Stomach (tissue), 4 donors: Measurements from ENCODE around the gene FUS.

Experiments used
- POLR2A ChIP-seq, 4 donors: fragments of 450-650 bp; IDR thresholded peaks; one replicate each; pipeline ENCODE4 v1.6.1; 2016; ENCODE audit warnings: antibody characterized with exemption in 4 of 4, control low read depth in 2 of 4, mild to moderate bottlenecking in 1 of 4, moderate library complexity in 1 of 4
- POLR2AphosphoS5 ChIP-seq, 3 donors: sonication (generic); formaldehyde crosslinking; IDR thresholded peaks; one replicate each; pipeline ENCODE4 v1.6.1; 2016; ENCODE audit warnings: antibody characterized with exemption in 3 of 3
- TF ChIP-seq, protein P1 (sequence below), 7 experiments: fragments of 450-650 bp in 4 of 7; fragments of 200-600 bp in 3 of 7; sonication (generic) in 3 of 7; IDR thresholded peaks; one replicate each; pipeline ENCODE4 v1.5.1; 2016 to 2019; ENCODE audit warnings: antibody characterized with exemption in 7 of 7, control low read depth in 2 of 7, mild to moderate bottlenecking in 1 of 7

DNA sequence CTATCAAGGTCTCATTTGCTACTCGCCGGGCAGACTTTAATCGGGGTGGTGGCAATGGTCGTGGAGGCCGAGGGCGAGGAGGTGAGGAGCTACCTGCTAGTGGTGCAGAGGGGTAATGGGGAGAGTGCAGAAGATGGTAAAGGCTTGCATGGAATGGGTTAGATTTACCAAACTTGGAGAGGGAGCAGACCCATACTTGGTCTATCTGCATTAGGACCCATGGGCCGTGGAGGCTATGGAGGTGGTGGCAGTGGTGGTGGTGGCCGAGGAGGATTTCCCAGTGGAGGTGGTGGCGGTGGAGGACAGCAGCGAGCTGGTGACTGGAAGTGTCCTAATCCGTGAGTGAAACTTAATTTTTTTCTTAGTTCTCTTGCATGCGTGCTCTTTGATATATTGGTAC is 10.1 kb downstream of the FUS start:
- TF ChIP-seq POLR2AphosphoS5 (IDR thresholded peaks at IDR 0.05) = no peak
- TF ChIP-seq, protein P1, sequence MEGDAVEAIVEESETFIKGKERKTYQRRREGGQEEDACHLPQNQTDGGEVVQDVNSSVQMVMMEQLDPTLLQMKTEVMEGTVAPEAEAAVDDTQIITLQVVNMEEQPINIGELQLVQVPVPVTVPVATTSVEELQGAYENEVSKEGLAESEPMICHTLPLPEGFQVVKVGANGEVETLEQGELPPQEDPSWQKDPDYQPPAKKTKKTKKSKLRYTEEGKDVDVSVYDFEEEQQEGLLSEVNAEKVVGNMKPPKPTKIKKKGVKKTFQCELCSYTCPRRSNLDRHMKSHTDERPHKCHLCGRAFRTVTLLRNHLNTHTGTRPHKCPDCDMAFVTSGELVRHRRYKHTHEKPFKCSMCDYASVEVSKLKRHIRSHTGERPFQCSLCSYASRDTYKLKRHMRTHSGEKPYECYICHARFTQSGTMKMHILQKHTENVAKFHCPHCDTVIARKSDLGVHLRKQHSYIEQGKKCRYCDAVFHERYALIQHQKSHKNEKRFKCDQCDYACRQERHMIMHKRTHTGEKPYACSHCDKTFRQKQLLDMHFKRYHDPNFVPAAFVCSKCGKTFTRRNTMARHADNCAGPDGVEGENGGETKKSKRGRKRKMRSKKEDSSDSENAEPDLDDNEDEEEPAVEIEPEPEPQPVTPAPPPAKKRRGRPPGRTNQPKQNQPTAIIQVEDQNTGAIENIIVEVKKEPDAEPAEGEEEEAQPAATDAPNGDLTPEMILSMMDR (IDR thresholded peaks at IDR 0.05) = no peak
- no peak for TF ChIP-seq POLR2A (IDR thresholded peaks at IDR 0.05)
